GM12891 (cell line): ENCODE results near the gene JUND.

Source experiments
- DNase-seq: peaks from one replicate; pipeline ENCODE4 v3.0.0; 2011; ENCODE audit warnings: low spot score; ENCODE audit not compliant: insufficient read length
- FAIRE-seq: peaks from 2 replicates; lab custom pipeline; 2011; peaks lifted over from hg19 to GRCh38; lab: Jason Lieb, UNC
- PAX5 ChIP-seq: IDR thresholded peaks from 2 replicates; pipeline ENCODE4 v1.6.1; 2011; ENCODE audit warnings: low read length, moderate library complexity, mild to moderate bottlenecking; ENCODE audit not compliant: insufficient read depth, severe bottlenecking
- POLR2A ChIP-seq: IDR thresholded peaks from 2 replicates; pipeline ENCODE4 v1.6.1; 2011; ENCODE audit warnings: low read depth, low read length, control low read depth
- POLR2AphosphoS5 ChIP-seq: IDR thresholded peaks from 2 replicates; pipeline ENCODE4 v1.6.1; 2011; ENCODE audit warnings: low read depth, low read length, control low read depth
- POU2F2 ChIP-seq: IDR thresholded peaks from 2 replicates; pipeline ENCODE4 v1.6.1; 2011; ENCODE audit warnings: low read depth, mild to moderate bottlenecking, control low read depth, low read length, moderate library complexity
- SPI1 ChIP-seq: IDR thresholded peaks from 2 replicates; pipeline ENCODE4 v1.6.1; 2011; ENCODE audit warnings: low read depth, low read length, control low read depth
- TAF1 ChIP-seq: IDR thresholded peaks from 2 replicates; pipeline ENCODE4 v1.6.1; 2011; ENCODE audit warnings: low read depth, low read length, control low read depth

JUND gene

GRCh38 chr19:18282788-18283141 lies 1.3 kb upstream of the JUND start:
- TF ChIP-seq POU2F2 (no peak), POLR2A (no peak)
- DNase-seq: no peak
- no peak for FAIRE-seq

- no peak for DNase-seq
- peak; percentile 42 for TF ChIP-seq POLR2AphosphoS5
- peak; percentile 85 for TF ChIP-seq POLR2A
- no peak; the same call in 1 of the 2 replicates for TF ChIP-seq TAF1
- peak; percentile 61 for FAIRE-seq
Measured at GRCh38 chr19:18282021-18282787, 782 bp upstream of the JUND start.

- TF ChIP-seq POLR2A (peak; percentile 70; the same call in 1 of the 2 replicates), POLR2AphosphoS5 (peak; percentile 82), SPI1 (no peak), PAX5 (no peak), POU2F2 (peak; percentile 32; the same call in 1 of the 2 replicates), TAF1 (peak; percentile 51; the same call in 1 of the 2 replicates)
- FAIRE-seq (peak; percentile 78), DNase-seq (no peak)
Measured at GRCh38 chr19:18280247-18281081, 958 bp downstream of the JUND start.

GRCh38 chr19:18279516-18280246 lies 1.7 kb downstream of the JUND start:
- FAIRE-seq (peak; percentile 91), DNase-seq (peak; percentile 95)
- peak; percentile 36 for TF ChIP-seq SPI1
- TF ChIP-seq PAX5: peak; percentile 18
- no peak for TF ChIP-seq POLR2A
- TF ChIP-seq POLR2AphosphoS5: peak; percentile 44; the same call in 1 of the 2 replicates

GRCh38 chr19:18279266-18279515 lies 2.2 kb downstream of the JUND start:
- 0 out of 2 replicates have a peak, but pooled peaks have one; percentile 5 for TF ChIP-seq POLR2A
- TF ChIP-seq POU2F2: no peak
- TF ChIP-seq PAX5: no peak
- TF ChIP-seq TAF1: no peak
- TF ChIP-seq POLR2AphosphoS5: no peak
- FAIRE-seq (no peak), DNase-seq (no peak)

- TF ChIP-seq POLR2AphosphoS5 (no peak; the same call in 1 of the 2 replicates), POLR2A (peak; percentile 12; the same call in 1 of the 2 replicates)
- FAIRE-seq (no peak), DNase-seq (no peak)
Measured at GRCh38 chr19:18278521-18279265, 2.7 kb downstream of the JUND start.

- no peak for TF ChIP-seq SPI1
- peak; percentile 76 for TF ChIP-seq POLR2A
- TF ChIP-seq POLR2AphosphoS5: peak; percentile 48
- FAIRE-seq (no peak), DNase-seq (no peak)
Measured at GRCh38 chr19:18274781-18275356, 6.6 kb downstream of the JUND start.

- DNase-seq (no peak), FAIRE-seq (no peak)
- TF ChIP-seq POU2F2 (no peak), POLR2AphosphoS5 (peak; percentile 68)
Measured at GRCh38 chr19:18274219-18274780, 7.1 kb downstream of the JUND start, which contains the start of gene IQCN. TSS of gene IQCN (minus strand) at chr19:18274452. CDS start at chr19:18269478, 4,974 bp downstream.

GRCh38 chr19:18273561-18274218 lies 7.7 kb downstream of the JUND start:
- TF ChIP-seq PAX5: no peak
- no peak for TF ChIP-seq POLR2AphosphoS5
- no peak for TF ChIP-seq POLR2A
- no peak for TF ChIP-seq TAF1
- TF ChIP-seq POU2F2: no peak
- no peak for TF ChIP-seq SPI1
- DNase-seq (no peak), FAIRE-seq (no peak)
